GM18508 (cell line): ENCODE results near the gene SLC13A3.

ENCODE experiments used
- ATAC-seq: cut with Tn5 transposase; IDR thresholded peaks from one replicate; pipeline ENCODE4 v1.9.1; 2021; ENCODE audit warnings: moderate number of reproducible peaks; ENCODE audit not compliant: insufficient read depth, unreplicated experiment

The SLC13A3 gene

DNA sequence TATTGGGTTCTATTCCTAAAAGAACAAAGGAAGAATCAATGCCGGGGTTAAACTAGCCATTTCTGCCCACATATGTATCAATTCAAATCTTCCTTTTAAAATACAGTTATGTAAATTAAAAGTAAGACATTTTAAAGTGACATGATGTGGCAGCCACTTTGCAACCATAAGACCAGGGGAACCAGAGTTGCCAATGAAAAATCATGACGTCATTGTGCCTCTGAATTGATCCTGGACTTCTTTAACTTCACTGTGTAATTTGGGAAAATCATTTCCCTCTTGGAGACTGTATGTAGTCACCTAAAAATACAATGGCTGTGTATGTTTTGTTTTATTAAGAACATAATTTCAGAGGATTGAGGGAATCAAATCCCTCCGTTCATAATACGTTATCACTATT is 42.2 kb downstream of the SLC13A3 start:
- ATAC-seq, result no peak

DNA sequence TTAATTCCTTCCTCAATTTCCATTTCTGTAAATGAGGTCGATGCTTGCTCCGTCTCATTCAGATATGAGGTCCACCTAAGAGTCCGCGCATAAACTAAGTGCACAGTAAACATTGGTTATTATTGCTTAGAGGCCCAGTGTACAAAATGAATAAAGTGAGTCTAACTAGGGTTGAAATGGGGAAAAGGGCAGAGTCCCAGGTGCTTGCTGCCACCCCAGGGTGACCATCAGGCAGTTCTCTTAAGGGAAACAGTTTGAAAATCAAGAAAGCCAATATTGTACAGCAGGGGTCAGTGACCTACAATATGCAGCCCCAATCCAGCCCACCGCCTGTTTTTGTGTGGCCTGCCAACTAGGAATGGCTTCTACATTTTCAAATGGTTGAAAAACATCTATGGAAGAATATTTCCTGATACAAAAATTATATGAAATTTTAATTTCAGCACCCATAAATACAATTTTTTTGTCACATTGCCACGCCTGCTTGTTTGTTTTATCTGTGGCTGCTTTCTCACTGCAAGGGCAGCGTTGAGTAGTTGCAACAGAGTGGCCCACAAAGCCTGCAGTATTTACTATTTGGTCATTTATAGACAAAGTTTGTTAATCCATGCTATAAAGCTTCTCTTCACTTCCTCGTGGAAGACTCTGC is 43.3 kb downstream of the SLC13A3 start:
- no peak for ATAC-seq

DNA sequence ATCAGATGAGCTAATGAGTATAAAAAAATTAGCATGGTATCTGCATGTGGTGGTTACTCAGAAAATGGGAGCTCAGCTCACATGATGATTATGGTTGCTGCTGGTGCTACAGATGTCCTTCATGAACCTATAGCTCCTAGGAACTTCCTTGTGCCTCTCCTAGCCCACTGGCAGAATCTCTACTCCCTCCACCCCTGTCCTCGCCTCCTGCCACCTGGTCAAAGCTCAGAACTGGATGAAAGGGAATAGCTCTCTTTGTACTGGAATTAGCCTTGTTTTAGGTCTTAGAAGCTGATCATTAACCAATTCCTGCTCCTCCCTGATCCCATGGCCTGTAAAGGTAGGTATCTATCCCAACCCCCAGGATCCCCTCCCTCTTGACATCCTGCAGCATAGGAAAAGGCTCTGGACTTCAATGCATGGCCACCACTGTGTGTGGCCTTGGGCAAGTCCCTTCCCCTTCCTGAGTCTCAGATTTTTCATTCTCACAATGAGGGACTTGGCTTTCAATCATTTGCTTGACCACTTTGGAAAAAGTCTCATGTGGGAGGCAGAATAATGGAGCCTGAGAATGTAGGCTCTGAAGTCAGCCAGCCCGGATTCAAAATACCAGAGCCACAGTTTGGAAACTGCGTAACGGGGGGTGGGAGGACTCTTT is 43.9 kb downstream of the SLC13A3 start:
- ATAC-seq, result no peak

DNA sequence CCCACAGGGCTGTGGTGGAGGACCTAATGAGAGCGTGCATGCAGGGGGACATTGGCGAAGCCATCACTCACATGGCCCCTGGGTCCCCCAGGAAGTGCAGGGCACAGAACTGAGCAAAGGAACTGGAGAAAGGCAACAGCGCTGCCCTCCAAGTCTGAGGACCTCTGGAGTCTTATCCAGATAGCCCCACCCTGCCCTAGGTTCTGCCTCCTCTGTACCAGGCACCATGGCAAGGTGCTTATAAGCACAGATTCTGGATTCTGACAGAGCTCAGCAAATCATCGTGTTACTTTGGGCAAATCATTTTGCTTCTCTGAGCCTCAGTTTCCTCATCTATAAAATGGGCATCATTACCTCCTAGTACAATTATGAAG is 44.5 kb downstream of the SLC13A3 start:
- ATAC-seq, result no peak

DNA sequence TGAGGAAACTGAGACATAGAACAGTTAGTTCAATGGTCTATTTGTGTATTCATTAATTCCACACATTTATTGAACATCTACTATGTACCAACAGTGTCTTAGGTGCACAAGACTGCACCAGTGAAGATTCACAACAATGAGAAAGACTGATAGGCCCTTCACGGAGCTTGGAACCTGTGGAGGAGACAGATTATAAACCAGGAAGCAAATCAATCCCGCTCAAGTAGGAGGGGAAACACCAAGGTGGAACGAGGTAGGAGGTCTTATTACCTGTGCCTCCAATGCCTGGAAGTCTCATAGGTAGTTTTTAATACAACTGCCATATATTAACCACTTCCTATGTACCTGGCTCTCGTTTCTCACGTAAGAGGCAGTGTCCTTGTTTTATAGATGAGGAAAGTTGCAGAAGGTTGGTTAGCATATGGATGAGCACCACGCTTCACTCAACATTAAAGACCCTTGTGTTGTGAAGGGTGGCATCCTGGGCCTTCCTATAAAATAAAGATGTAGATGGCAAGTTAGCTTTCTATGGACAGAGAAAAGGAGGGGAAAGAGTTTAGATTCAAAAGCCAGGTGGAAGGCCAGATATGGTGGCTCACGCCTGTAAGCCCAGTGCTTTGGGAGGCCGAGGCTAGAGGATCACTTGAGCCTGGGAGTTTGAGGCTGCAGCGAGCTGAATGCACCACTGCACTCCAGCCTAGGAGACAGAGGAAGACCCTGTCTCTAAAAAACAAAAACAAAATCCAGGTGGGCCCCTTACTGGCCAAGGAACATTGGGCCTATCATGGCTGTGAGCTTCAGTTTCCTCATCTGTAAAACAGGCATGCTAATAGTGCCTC is 45.1 kb downstream of the SLC13A3 start:
- ATAC-seq, result no peak

DNA sequence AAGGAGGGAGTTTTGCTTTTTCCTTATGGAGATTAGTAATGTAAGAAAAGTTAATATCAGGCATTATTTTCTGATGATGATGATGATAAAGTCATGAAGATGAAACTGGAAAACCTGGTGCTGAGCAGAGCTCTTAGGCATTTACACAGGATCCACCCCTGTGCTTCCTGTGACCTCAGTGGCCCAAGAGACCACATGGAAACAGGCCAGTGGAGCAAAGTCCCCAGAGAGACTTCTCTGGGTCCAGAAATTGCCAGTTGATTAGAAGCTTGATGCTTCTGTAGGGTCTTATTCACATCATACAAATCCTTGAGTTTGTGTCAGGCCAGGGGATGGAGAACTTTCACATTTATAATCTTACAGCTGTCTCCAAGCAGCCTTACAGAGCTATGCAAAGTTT is 46.1 kb downstream of the SLC13A3 start:
- no peak for ATAC-seq

DNA sequence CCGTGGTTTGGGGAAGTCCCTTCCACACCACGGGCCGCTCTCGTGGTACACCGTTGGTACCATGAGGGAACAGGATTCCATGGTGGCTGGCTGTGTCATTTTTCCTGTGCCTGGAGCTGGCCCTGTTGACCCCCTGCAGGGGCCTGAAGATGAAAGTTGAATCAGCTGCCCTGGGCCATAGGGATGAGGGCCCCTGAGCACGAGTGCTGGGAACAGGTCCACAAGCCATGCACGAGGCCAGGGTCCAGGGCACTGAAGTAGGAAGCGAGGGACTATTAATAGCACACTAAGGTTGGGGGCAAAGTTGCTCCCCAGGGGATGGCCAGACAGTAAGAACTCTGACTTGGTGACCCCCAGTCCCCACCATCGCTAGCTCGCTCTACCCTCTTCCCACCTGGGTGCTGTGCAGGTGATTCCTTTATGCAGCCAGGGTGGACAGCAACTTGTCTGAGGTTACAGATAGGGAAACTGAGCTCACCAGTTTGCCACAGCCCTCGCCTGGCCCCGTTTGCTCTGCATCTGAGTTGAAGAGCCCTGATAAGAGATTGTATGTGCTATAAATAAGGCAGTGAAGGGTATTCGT is 46.6 kb downstream of the SLC13A3 start:
- no peak for ATAC-seq

DNA sequence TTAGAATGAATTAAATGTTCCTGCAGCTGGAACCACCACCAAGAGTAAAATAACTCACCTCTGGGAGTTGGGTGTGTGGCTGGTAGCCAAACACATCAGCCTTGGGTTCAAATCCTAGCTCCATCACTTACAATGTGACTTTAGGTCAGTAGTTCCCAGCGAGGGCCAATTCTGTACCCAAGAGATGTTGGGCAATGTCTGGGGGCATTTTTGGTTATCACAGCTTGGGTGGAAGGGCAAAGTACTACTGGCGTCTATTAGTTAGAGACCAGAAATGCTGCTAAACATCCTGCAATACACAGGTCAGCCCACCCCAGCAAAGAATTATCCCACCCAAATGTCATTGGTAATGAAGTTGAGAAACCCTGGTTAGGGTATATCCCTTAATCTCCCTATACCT is 48.8 kb downstream of the SLC13A3 start:
- no peak for ATAC-seq

DNA sequence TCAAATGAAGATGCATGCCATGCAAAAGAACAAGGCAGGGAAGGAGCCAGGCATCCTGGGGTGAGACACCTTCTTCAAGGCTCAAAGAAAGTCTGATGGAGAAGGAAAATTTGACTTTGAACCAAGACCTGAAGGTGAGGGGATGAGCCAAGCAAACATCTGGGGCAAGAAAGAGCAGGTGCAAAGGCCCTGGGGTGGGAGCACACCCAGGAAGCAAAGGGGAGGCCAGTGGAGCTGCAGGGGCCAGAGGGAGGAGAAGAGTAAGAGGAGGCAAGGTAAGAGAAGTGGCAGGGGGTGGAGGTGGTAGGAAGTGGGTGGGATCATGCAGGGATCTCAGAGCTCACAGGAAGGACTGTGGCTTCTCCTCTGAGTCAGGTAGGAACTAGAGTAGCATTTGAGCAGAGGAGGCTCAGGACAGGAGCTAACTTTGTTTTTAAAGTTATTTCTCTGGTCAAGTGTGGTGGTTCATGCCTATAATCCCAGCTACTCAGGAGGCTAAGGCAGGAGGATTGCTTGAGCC is 49.6 kb downstream of the SLC13A3 start:
- ATAC-seq, result no peak

DNA sequence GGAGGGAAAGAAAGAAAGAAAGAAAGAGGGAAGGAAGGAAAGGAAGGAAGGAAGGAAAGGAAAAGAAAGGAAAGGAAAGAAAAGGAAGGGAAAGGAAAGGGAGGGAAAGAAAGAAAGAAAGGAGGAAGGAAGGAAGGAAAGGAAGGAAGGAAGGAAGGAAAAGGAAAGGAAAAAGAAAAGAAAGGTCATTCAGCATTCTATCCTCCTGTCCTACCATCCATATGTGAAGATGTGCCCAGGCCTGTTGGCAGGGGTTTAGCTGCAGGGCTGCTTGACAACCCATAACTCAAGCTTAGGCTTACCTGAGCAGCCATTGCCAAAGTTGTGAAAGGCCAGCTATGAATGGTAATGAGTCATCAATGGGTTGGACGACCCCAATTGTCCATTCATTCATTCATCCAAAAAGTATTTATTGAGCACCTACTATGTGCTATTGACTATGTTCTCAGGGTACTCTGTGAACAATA is 50.9 kb downstream of the SLC13A3 start:
- no peak for ATAC-seq

DNA sequence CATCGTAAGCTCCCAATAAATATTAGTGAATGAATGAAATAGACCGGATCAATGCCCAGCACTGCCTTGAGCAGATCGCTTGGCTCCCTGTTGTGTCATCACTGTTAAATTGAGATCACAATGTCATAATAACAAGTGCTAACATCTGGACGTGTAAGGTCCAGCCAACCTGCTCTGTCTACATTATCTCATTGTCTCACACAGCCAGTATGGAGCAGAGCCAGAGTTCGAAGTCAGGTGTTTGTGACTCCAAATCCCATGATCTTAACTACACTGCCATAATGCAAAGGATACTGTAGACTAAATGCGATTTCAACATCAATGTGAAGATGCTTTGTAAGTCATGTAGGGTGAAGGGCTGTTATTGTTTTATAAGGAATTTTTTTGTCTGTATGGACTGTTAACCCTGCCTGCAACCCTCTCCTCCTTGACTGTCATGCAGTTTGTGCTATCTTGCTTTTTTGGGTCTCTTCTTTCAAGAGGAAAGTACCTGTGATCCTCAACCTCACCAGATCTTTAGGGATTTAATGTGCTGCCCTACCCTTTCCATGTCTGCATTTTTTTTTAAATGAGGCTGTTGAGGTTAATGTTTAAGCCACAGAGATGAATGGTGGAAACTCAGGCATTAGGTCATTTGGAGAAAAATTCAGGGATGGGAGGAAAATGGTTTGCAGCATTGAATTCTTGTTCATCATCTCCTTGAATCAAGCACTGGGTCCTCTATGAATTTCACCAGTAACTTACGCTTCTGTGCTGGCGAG is 51.9 kb downstream of the SLC13A3 start:
- no peak for ATAC-seq

DNA sequence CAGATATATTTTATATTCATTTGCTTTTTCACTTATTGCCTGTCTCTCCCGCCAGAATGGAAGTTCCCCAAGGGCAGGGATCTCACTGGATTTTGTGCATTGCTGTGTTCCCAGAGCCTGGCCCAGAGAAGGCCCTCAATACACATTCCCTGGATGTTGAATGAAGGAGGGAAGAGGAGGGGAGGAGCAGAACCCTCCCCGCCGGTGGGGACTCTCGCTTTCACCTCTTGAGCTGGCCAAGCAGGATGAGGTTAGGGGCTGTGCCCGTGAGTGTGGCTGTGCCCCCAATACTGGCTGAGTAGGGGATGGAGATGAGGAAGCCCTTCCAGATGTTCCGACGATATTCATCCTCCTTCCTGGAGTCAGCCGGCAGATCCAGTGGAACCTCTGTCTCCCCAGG is 55.3 kb downstream of the SLC13A3 start:
- no peak for ATAC-seq

DNA sequence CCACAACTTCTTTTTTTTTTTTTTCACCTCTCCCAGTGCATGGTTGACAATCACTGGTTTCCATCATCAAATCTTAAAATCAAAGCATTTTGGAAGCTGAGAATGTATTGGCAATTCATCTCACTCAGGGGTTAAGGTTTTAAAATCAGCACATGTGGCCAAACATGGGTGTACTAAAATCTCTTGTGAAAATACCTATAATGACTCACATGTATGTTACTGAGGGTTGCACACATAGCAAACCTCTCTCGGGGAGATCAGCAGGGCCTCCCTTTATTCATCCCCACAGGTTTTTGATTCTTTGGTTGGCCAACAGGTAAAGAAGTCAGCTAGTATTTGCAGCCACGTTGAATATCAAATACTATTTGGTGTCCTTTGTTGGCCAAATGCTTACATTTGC is 56.5 kb downstream of the SLC13A3 start:
- no peak for ATAC-seq

DNA sequence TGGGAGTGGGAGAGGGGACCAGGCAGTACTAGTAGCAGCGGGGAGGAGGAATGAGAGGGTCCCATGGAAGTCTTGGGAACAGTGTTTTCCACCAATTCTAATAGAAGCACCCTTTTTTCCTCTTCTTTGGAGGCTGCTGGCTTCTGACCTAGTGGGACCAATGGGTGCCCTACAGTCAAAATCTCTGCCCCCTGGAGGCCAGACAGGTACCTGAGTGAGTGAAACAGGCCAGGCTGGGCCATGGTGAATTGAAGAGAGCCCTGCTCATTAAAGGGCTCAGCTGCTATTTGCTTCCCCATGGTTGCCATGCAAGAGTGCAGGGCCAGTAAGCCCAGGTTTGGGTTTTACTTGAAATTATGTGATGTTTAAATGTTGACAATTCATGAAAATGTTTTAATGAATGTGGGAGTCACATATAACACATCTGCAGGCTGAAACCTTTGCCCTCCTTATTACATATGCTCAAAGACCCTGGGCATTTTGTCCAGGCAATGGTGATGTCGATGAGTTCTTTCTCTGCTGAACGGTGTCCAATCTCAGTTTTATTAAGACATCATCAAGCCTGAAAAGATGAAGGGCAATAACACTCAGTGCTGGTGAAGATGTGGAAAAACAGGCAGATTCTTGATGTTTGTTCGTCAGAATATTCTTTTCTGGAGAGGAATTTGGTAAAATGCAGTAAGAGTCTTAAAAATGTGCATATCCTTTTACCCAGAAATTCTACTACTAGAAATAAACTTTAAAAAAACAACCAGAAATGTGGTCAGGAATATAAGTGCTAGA is 58.5 kb downstream of the SLC13A3 start:
- no peak for ATAC-seq

DNA sequence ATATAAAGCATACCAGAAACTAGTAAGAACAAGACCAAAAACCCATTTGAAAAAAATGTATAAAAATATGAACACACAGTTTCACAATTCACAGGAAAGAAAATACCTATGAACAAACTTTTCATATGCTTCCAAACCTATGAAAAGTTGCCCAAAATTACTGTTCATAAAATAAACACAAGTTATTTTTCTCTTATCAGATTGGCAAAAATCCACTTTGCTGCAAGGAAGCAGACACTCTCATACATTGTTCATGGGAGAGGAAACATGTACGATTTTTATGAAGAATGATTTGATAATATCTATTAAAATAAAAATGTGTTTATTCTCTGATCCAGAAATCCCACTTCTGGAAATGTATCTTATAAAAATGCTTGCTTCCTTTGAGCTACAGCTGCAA is 60.8 kb downstream of the SLC13A3 start:
- no peak for ATAC-seq

DNA sequence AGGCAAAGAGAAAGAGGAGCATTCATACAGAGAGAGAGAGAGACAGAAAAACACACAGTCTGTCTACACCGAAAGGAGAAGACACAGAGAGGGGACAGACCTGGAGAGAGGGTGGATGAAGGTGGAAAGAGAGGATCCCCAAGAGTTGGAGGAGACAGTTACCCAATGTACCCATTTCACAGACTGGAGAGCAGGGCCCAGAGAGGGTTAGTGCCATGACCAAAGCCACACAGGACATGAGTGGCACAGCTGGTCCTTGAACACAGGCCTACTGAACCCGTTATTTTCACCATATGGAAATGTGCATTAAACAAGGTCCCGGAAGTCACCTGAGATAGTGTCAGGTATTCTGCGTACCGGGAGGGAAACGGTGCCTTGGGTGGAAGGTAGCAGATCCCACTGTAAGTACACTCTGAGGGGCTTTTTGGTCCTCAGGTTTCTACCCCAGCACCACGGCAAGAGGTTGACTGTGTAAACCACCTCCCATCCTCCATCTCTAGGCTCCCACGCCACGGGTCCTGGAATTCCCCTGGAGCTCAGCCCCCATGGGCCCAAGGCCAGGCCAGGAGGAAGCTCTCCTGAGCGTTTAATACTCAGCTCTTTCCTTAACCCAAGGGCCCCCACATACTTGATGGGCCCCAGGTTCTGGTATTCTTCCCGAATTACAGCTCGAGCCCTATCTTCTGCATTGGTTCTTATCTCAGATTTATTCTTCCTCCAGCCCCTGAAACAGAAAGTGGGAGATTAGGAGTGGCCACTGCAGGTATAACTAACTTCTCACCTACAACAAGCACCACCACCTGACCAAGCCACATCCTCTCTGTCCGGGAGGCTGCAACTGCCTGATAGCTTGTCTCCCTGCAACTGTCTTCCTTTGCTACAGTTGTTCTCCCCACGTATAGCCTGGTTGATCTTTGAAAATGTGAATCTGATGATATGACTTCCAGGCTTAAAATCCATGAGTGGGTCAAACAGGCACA is 62.4 kb downstream of the SLC13A3 start:
- ATAC-seq, result no peak

DNA sequence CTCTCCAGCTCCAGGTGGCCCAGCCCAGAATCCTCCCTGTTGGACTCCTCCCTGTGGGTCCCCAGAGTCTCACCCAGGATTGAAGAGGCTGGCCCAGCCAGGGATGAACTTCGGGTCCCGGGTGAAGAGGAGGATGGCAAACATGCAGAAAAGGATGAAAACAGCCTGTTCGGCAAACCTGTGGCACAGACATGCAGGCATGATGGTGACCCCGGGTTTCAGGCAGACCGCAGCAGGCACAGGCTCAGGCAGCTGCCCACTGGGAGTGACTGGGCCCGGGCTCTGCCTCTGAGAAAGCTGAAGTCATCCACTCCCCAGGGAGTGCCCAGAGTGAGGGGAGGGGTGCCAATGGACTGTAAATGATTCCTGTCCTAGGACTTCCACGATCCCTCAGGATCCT is 63.3 kb downstream of the SLC13A3 start:
- no peak for ATAC-seq

DNA sequence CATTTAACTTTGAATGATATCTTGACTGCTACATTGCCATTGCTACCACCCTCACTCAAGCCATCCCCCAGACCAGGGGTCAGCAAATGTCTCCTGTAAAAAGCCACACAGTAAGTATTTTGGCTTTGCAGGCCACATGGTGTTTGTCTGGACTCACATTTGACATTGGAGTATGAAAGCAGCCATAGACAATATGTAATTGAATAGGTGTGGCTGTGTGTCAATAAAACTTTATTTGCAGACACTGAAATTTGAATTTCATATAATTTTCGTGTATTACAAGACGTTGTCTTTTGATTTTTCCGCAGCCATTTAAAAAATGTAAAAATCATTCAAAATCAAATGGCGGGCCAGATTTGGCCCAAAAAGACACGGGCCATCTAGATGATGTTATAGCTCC is 64.5 kb downstream of the SLC13A3 start:
- no peak for ATAC-seq
